ENCODE results near the gene ADAMTS9.

The ADAMTS9 gene

DNA sequence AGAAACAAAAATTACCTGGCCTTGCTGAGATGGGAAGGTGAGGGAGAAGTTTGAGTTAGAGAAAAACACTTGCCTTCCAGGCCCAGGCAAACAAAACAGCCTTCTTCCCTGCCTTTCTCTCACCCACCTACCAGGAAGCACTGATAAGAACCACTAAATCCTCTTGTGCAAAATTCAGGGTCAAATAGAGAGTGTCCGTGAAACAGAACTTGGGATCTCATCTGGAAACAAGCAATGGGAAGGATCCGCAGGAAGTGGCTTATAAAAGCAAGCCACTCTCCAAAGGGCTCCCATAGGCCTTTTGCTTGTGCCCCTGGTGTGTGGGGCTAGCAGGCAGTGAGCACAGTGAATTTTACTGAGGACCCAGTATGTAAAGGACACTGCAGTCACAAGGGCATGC is 11.0 kb downstream of the ADAMTS9 start:
- DNase-seq, result no peak
- Histone ChIP-seq H3K27ac (no peak overlapping the region), H3K27me3 (replicated peaks) (no peaks in the 10 kb centered on the region), H3K4me3 (ENCODE audit: low read depth, low read length) (no peak overlapping the region), H3K36me3 (replicated peaks) (no peaks in the 10 kb centered on the region)
- in situ Hi-C loops (cut with HindIII; ENCODE audit: low pct_ligation_motif_present, low sequenced_read_pairs), result no loop called here
- no peak for TF ChIP-seq CTCF (IDR thresholded peaks at IDR 0.05; ENCODE audit: low read depth, low read length, missing control alignments)

DNA sequence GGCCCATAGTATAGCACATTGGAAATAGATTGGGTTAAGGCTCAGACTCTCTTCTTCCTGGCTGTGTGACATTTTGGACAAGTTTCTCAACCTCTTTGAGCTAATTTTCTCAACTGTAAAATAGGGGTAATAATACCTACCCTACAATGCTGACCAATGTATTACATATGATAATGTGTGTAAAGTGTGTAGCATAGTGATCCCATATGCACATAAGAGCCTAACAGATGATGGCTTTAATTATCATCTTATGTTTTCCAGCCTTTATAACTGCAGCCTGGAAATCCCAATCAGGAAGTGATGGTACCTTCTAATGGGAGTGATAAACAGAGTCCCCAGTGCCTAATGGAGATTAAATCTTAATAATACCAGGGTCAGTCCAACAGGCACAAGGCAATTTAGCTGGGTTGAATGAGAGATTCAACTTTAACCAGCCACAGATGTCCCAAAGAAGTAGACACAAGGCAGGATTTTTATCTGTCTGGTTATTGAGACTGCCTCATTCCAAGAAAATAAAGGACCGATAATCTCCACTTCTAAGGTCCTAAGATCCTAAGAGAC is 12.0 kb downstream of the ADAMTS9 start:
- TF ChIP-seq CTCF (IDR thresholded peaks at IDR 0.05; ENCODE audit: low read depth, low read length, missing control alignments), result no peak

GRCh38 chr3:64674591-64675076 is 13.2 kb downstream of the ADAMTS9 start:
- H3K4me3 ChIP-seq (ENCODE audit: low read depth, low read length), result no peak overlapping the region
- in situ Hi-C loops (cut with HindIII; ENCODE audit: low pct_ligation_motif_present, low sequenced_read_pairs), result no loop called here
- no peaks in the 10 kb centered on the region for H3K36me3 ChIP-seq (replicated peaks)
- TF ChIP-seq CTCF (IDR thresholded peaks at IDR 0.05; ENCODE audit: low read depth, low read length, missing control alignments), result no peak
- H3K27ac ChIP-seq, result no peak overlapping the region
- no peaks in the 10 kb centered on the region for H3K27me3 ChIP-seq (replicated peaks)
- no peak for DNase-seq

More for the DNA sequence above, 12.0 kb downstream of the ADAMTS9 start:
- no peaks in the 10 kb centered on the region for H3K27me3 ChIP-seq (replicated peaks)
- no peak for DNase-seq
- no peak overlapping the region for H3K27ac ChIP-seq
- in situ Hi-C loops (cut with HindIII; ENCODE audit: low pct_ligation_motif_present, low sequenced_read_pairs), result no loop called here
- H3K4me3 ChIP-seq (ENCODE audit: low read depth, low read length), result no peak overlapping the region
- no peaks in the 10 kb centered on the region for H3K36me3 ChIP-seq (replicated peaks)

- Histone ChIP-seq H3K4me3 (ENCODE audit: low read depth, low read length) (no peak overlapping the region), H3K27ac (no peak overlapping the region), H3K27me3 (replicated peaks) (no peaks in the 10 kb centered on the region), H3K36me3 (replicated peaks) (no peaks in the 10 kb centered on the region)
- TF ChIP-seq CTCF (IDR thresholded peaks at IDR 0.05; ENCODE audit: low read depth, low read length, missing control alignments), result no peak
- in situ Hi-C loops (cut with HindIII; ENCODE audit: low pct_ligation_motif_present, low sequenced_read_pairs), result no loop called here
- no peak for DNase-seq
Observed at GRCh38 chr3:64673159-64673715, 14.6 kb downstream of the ADAMTS9 start.

DNA sequence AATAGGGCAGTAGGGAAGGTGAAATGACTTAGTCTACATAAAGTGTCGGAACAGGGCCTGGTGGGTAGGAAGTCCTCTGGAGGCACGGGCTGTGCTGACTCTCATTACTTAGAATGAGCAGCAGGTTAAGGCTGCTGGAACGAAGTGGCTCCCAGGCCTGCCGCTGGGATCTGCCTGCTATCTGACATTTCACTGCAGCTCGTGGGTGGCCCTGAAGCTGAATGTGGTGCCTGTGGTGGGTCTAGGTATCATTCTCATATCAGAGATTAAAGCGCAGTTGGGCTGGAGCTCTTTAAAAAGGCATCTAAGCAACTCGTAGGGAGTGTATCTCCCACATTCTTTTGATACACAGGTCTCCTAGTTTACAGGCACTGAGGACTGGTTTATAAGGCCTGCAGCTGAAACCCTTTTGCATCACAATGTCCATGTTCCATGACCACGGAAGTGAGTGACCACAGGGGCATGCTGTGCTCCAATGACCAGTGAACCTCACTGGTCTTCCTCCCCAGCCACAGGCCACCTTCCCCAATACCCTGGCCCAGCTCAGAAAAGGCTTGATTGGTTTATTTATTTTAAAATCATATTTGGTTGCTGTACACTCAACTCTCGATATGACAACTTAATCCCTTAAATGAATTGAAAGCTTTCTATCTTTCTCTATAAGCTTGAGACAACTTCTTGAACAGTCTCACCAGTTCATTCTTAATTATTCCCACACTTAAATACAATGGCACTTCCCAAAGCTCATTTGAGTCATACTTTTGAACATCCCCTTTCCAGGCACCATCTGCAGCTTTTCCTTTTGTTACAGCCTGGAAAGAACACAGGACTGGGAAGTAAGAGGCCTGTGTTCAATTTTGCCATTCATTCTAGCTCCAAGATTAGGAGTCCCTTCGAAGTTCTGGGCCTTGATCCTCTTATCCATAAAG is 19.0 kb downstream of the ADAMTS9 start:
- H3K4me3 ChIP-seq (ENCODE audit: low read depth, low read length), result no peak overlapping the region
- no peaks in the 10 kb centered on the region for H3K36me3 ChIP-seq (replicated peaks)
- DNase-seq, result no peak
- H3K27ac ChIP-seq, result no peak overlapping the region
- in situ Hi-C loops (cut with HindIII; ENCODE audit: low pct_ligation_motif_present, low sequenced_read_pairs), result no loop called here
- H3K27me3 ChIP-seq (replicated peaks), result no peaks in the 10 kb centered on the region
- TF ChIP-seq CTCF (IDR thresholded peaks at IDR 0.05; ENCODE audit: low read depth, low read length, missing control alignments), result no peak

Measured in brain microvascular endothelial cell (primary cell).